GM12801 (cell line): Measurements from ENCODE around the gene H3-3A.

Experiments used
- TF ChIP-seq, protein P1 (sequence below): IDR thresholded peaks from one replicate; pipeline ENCODE4 v1.5.1; 2011; ENCODE audit warnings: control low read depth; ENCODE audit not compliant: insufficient read length; ENCODE audit errors: extremely low read depth

The H3-3A gene

DNA sequence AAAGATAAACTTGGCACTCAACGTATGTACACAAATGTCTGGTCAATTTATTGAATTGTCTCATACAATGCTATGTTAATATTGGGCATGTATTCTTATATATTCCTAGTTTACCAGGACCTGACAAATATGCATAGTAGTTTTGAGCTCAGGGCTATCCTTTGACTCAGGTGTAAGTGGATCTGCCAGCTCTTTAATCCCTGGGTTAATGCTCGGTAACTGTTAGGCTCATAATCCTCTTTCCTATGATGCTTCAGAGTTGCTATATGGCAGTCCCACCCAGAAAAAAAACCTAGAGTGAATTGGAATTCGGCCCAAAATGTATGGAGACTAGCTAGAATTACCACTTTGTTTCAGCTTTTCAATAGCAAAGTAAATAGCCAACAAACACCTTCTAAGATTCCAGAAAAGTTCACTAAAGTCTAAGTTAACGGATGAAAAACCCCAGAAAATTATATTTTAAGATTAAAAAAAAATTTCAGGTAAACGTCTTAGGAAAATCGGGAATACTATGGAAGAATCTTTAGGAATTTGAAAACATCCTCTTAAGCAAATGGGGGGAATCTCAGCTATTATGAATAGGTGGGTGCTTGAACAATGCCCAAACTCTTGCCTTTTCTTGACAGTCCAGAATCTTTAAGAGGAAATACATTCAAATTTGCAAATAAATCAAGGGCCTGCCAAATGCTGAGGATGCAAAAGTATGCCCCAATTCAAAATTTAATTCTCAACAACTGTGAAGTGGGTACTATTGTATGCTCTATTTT is 10.9 kb downstream of the H3-3A start:
- TF ChIP-seq, protein P1, sequence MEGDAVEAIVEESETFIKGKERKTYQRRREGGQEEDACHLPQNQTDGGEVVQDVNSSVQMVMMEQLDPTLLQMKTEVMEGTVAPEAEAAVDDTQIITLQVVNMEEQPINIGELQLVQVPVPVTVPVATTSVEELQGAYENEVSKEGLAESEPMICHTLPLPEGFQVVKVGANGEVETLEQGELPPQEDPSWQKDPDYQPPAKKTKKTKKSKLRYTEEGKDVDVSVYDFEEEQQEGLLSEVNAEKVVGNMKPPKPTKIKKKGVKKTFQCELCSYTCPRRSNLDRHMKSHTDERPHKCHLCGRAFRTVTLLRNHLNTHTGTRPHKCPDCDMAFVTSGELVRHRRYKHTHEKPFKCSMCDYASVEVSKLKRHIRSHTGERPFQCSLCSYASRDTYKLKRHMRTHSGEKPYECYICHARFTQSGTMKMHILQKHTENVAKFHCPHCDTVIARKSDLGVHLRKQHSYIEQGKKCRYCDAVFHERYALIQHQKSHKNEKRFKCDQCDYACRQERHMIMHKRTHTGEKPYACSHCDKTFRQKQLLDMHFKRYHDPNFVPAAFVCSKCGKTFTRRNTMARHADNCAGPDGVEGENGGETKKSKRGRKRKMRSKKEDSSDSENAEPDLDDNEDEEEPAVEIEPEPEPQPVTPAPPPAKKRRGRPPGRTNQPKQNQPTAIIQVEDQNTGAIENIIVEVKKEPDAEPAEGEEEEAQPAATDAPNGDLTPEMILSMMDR, result no peak

DNA sequence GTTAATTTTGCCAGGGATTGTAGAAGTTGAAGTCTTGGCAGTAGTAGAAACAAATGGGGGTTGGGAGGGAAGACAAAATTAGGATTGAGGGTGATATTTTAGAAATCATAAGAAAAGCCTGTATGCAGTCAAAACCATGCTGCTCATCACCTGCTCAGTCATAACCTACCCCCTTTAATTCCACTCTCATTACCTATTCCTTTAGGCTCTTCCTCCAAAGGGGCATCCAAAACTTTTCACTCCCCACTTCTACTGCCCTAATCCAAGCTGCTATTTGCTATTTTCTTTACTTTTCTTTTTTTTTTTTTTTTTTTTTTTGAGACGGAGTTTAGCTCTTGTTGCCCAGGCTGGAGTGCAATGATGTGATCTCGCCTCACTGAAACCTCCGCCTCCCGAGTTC is 11.5 kb downstream of the H3-3A start:
- TF ChIP-seq, protein P1, result no peak

DNA sequence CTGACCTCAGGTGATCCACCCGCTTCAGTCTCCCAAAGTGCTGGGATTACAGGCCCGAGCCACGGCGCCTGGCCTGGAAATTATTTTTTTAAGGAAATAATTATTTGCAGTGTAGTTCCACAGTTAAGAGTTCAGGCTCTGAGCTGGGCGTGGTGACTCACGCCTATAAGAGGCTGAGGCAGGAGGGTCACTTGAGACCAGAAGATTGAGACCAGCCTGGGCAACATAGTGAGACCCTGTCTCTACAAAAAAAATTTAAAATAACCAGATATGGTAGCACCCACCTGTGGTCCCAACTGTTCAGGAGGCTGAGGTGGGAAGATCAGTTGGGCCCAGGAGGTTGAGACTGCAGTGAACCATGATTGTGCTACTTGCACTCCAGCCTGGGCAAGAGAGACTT is 13.9 kb downstream of the H3-3A start:
- TF ChIP-seq, protein P1, result no peak

DNA sequence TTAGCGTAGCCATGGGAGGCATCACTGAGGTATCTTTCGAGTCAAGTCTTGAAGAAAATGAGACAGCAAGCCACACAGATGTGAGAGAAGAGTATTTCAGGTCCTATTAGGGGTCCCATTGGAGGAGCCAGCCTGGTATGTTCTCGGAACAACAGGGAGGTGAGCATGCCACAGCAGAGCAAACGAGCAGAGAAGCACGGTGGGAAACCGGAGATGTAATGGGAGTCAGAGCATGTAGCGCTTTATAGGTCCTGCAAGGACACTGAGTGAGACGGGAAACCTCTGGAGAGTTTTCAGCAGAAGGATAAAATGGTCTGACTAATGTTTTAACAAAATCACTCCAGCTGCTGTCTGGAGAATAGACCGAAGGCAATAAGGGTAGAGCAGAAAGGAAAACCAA is 15.9 kb downstream of the H3-3A start:
- TF ChIP-seq, protein P1, result no peak

DNA sequence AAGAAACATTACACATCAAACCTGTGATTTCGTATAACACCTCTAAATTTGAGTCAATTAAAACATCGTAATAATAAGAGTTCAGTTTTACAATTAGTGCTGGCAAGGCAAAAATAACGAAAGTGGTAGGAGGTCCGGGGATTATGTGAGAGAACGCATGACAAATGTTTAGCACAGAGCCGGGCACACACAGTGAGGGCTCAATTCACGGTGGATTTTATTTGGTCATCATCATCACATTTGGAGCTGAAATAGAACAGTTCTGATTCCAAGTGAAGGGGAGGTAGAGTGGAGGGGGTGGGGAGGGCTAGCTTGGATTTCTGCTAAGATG is 20.0 kb downstream of the H3-3A start:
- TF ChIP-seq, protein P1, result no peak

DNA sequence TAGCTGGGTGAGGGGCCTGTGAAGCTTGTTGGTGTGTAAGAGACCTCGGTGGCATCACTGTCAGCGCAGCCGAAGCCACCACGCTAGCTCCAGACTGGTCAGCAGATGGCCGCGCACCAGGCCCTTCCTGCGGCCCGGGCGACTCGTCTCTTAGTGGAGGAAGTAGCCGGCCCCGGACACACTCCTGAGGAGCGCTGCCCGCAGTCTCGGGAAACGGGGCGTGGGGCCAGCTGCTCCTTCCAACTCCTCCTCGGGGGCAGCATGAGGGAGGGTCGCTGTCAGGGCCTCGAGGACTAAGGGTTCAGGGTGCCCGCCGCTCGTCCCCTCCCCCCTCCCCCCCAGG is 20.4 kb downstream of the H3-3A start:
- TF ChIP-seq, protein P1, result no peak

DNA sequence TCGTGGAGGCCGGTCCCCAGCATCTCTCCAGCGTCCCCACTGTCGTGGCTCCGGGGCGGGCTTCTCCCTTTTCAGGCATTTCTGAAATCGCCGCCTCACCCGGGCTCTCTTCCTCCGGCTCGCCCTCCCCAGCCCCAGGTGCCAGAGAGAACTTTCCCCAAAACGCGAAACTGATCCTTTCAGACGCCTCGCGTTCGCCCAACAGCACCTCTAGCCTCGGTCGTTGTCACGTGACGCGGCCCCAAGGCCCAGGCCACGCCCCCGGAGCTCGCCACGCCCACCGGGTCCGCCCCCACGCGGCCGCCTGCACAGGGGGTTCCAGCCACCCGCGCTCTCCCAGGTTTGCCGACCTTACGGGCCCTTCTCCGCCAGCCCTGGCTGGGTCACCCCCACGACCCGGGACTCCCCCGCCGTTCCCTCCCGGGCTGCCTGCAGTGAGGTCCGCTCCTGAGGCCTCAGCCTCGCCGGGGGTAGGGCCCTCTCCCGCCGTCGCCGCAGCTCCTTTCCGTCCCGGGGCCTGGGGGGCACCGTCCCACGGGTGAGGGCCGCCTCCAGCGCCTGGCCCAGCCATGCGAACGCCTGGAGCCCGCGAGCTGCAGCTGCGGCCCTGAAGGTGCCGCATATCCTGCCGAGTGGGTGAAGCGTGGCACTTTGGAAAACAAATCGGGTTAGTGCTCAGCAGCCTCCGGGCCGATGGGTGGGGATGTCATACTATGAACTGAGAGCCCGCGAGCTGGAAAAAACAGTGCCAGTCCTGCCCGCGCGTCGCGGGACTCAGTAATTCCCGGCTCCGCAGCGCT is 21.0 kb downstream of the H3-3A start:
- TF ChIP-seq, protein P1, result no peak
